ENCODE measurements around the gene SCYL2.

SCYL2 gene

DNA sequence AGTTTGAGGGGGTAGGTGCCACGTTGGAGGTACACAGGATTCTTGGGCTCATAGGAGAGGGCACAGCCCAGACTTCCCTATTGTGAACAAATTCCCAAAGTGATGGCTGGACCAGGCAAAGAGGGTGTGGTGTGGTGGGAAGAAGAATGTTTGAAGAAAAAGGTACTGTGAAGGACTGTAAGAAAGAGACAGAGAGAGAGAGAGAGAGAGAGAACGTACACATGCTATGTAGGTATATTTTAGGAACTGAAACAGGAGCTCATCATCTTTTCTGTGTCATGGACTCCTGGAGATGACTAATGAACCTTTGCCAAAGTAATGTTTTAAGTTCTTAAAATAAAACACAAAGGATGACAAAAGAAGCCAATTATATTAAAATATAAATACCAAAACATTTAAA, 114.4 kb downstream of the SCYL2 start:
- no peak for DNase-seq

- DNase-seq, result no peak
Measured at GRCh38 chr12:100382338-100382737, 115.4 kb downstream of the SCYL2 start.

GRCh38 chr12:100383586-100384558, 116.9 kb downstream of the SCYL2 start:
- DNase-seq, result no peak

DNA sequence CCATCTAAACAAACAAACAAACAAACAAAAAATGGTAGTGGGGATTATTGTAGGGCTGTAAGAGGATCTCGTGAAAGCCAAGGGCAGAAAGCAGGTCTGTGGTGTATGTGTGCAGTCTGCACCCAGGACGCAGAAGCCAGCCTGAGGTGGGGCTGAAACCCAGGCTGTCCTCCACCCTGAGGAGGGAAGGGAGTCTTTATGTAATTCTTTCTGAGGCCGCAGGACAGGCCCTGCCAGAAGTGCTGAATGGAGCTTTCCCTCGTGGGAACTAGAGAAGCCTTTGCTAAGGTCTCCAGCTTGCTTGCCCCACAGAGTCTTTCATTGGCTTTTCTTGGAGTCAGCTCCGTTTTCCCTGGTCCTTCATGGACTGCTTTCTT, 117.6 kb downstream of the SCYL2 start:
- DNase-seq, result no peak

GRCh38 chr12:100388382-100388781, 121.4 kb downstream of the SCYL2 start:
- no peak for DNase-seq

All from effector CD4-positive, alpha-beta T cell (primary cell).